K562 (cell line): ENCODE data around the gene MARCHF9. TPM values are rescaled to one million over a fixed set of nuclear protein-coding genes. Genes with fewer than 3 reads are reported as not detected.

Source experiments
- CHD2 ChIP-seq: IDR thresholded peaks from 2 replicates; pipeline ENCODE4 v1.6.1; 2011; ENCODE audit warnings: low read depth, low read length
- DACH1 ChIP-seq: fragments of 450-650 bp; IDR thresholded peaks from 2 replicates; pipeline ENCODE4 v1.6.1; 2018; ENCODE audit not compliant: partially characterized antibody
- EGR1 ChIP-seq: fragments of 450-650 bp; conservative IDR thresholded peaks from 2 replicates; pipeline ENCODE4 v1.6.1; 2017; ENCODE audit warnings: mild to moderate bottlenecking
- HDGF ChIP-seq: fragments of 450-650 bp; IDR thresholded peaks from 2 replicates; pipeline ENCODE4 v1.6.1; 2016
- KDM1A ChIP-seq, 2 experiments: fragments of 450-650 bp; IDR thresholded peaks; 2 replicates each; pipeline ENCODE4 v1.6.1; 2016; ENCODE audit warnings: mild to moderate bottlenecking in 2 of 2
- KLF10 ChIP-seq: fragments of 250-450 bp; sonication (Bioruptor Pico); IDR thresholded peaks from 2 replicates; pipeline ENCODE4 v1.6.1; 2021; ENCODE audit warnings: matching md5 sums
- KLF16 ChIP-seq: IDR thresholded peaks from 2 replicates; pipeline ENCODE4 v1.6.1; 2016; ENCODE audit warnings: antibody characterized with exemption
- MAZ ChIP-seq, 2 experiments: fragments of 450-650 bp in 1 of 2; sonication (generic) in 1 of 2; formaldehyde crosslinking; IDR thresholded peaks in 1 of 2; conservative IDR thresholded peaks in 1 of 2; 2 replicates each; pipeline versions ENCODE4 v1.4.0 to v1.5.0; 2020; ENCODE audit warnings: mild to moderate bottlenecking in 1 of 2, missing genetic modification reagents in 1 of 2
- MGA ChIP-seq: fragments of 450-650 bp; IDR thresholded peaks from 2 replicates; pipeline ENCODE4 v1.6.1; 2016; ENCODE audit warnings: mild to moderate bottlenecking, moderate library complexity
- NCOA1 ChIP-seq: fragments of 450-650 bp; IDR thresholded peaks from 2 replicates; pipeline ENCODE4 v1.6.1; 2016; ENCODE audit warnings: low read depth
- NR2C1 ChIP-seq, 2 experiments: fragments of 450-650 bp; IDR thresholded peaks; 2 replicates each; pipeline ENCODE4 v1.6.1; 2017; ENCODE audit warnings: mild to moderate bottlenecking in 2 of 2, antibody characterized with exemption in 1 of 2, inconsistent platforms in 1 of 2, missing compliant biosample characterization in 1 of 2, missing genetic modification characterization in 1 of 2
- POLR2B ChIP-seq: fragments of 450-650 bp; IDR thresholded peaks from 2 replicates; pipeline ENCODE4 v1.6.1; 2018; ENCODE audit warnings: low read depth; ENCODE audit not compliant: partially characterized antibody
- SMAD4 ChIP-seq: fragments of 250-450 bp; sonication (Bioruptor Pico); conservative IDR thresholded peaks from 2 replicates; pipeline ENCODE4 v1.8.0; 2021; ENCODE audit warnings: inconsistent platforms, mild to moderate bottlenecking, moderate library complexity
- TBP ChIP-seq: optimal IDR thresholded peaks from 2 replicates; pipeline ENCODE3; 2011; ENCODE audit warnings: low read depth, low read length, improper control_type of control experiment
- TCF7 ChIP-seq: sonication (generic); IDR thresholded peaks from 2 replicates; pipeline ENCODE4 v1.6.1; 2016; ENCODE audit warnings: antibody characterized with exemption, borderline replicate concordance
- ZFP36 ChIP-seq: fragments of 150-350 bp; IDR thresholded peaks from 2 replicates; pipeline ENCODE4 v1.6.1; 2018; ENCODE audit warnings: low read length, low read depth; ENCODE audit not compliant: partially characterized antibody
- polyA plus RNA-seq, 8 experiments: library from polyadenylated mRNA; depleted of rRNA in 4 of 8; stranded (reverse) in 5 of 8; unstranded in 3 of 8; fragments of >200 nt; fragmentation: Nextera tagmentation in 2 of 8; fragmentation: Illumina TruSeq in 1 of 8; extraction: Ambion mirVana in 2 of 8; extraction: Trizol in 1 of 8; gene quantifications; 2 replicates each; pipeline versions ENCODE4 v1.2.1 to v1.2.3, GENCODE V29; 2011 to 2014; ENCODE audit warnings: inconsistent platforms in 1 of 8, missing spikeins in 1 of 8
- total RNA-seq, 7 experiments: library from RNA; depleted of rRNA in 6 of 7; stranded (reverse); fragments of >200 nt in 6 of 7; fragmentation: Illumina TruSeq in 2 of 7; extraction: Trizol in 2 of 7; gene quantifications; 2 replicates each; pipeline versions ENCODE4 v1.2.1 to v1.2.3, GENCODE V29; 2011 to 2021; ENCODE audit warnings: low replicate concordance in 1 of 7

Gene MARCHF9
- total and polyA plus RNA-seq, 9 of the 15 experiments (the other 6 are each of a cell fraction or from before 2014, with no cell fraction given), result 0.80 to 12.4 (median 6.2) TPM

GRCh38 chr12:57771873-57772428 is 17.0 kb downstream of the MARCHF9 start, which contains the start of gene METTL1 (continued):
- TF ChIP-seq CHD2 (peak; percentile 53), KLF16 (no peak), EGR1 (peak; percentile 84), POLR2B (peak; percentile 84), SMAD4 (CRISPR knock-in tag) (no peak), DACH1 (peak; percentile 58), KLF10 (CRISPR knock-in tag) (no peak), MGA (peak; percentile 49; the same call in 1 of the 2 replicates), NR2C1 (IDR thresholded peaks at IDR 0.05) (peak; percentile 41), NR2C1 (tag; IDR thresholded peaks at IDR 0.05) (no peak), TBP (peak; percentile 94), HDGF (no peak), ZFP36 (no peak), KDM1A (IDR thresholded peaks at IDR 0.05) (no peak), TCF7 (0 out of 2 replicates have a peak, but pooled peaks have one; percentile 42), MAZ (CRISPR knock-in tag; conservative IDR thresholded peaks at IDR 0.05 in 1 of 2, IDR thresholded peaks at IDR 0.05 in 1 of 2) (peak; percentile 97 to 99), NCOA1 (peak; percentile 33; the same call in 1 of the 2 replicates)
- TF ChIP-seq, all 486 proteins: peak for 142
